GM12878 (cell line): ENCODE data around the gene OR52K1. TPM values are rescaled to one million over a fixed set of nuclear protein-coding genes. Genes with fewer than 3 reads are reported as not detected.

Experiments used
- ATAC-seq: fragments of 200-7000 bp; cut with Tn5 transposase; 3 replicates; pipeline ENCODE4 v1.9.1; 2020; ENCODE audit warnings: mild to moderate bottlenecking, moderate library complexity
- BruUV-seq: library from RNA; stranded (reverse); fragments of 400-500 nt; replicated peaks from 2 replicates; lab custom pipeline; 2021; lab: Mats Ljungman, UMichigan
- CTCF ChIA-PET: fragments of 300-600 bp; sonication (Branson Sonifier 250); formaldehyde crosslinking; extraction: SDS; loops from one replicate; lab custom pipeline; 2021; ENCODE audit warnings: inconsistent platforms; lab: Yijun Ruan, JAX
- POLR2A ChIA-PET: fragments of 350-600 bp; formaldehyde crosslinking; extraction: SDS; loops from one replicate; lab custom pipeline; 2021; ENCODE audit warnings: inconsistent platforms; lab: Charles Lee
- RAD21 ChIA-PET: fragments of 300-600 bp; sonication (Branson Sonifier 250); formaldehyde crosslinking; loops from one replicate; lab custom pipeline; 2023; ENCODE audit warnings: antibody characterized with exemption; ENCODE audit not compliant: unreplicated experiment; lab: Charles Lee
- SMC1A ChIA-PET: fragments of 300-600 bp; sonication (Branson Sonifier 250); formaldehyde crosslinking; loops from one replicate; lab custom pipeline; 2023; ENCODE audit not compliant: unreplicated experiment, uncharacterized antibody; lab: Charles Lee
- DNase-seq: peaks from one replicate; pipeline ENCODE4 v3.0.0-alpha.2; 2011; ENCODE audit warnings: low read depth, low spot score
- FAIRE-seq: peaks from 3 replicates; lab custom pipeline; 2011; peaks lifted over from hg19 to GRCh38; lab: Jason Lieb, UNC
- H2AFZ ChIP-seq: 2 replicates; pipeline ENCODE4 v1.6.0; 2011; ENCODE audit warnings: low read depth, low read length, control low read depth; ENCODE audit not compliant: control insufficient read depth
- H3K27ac ChIP-seq: 2 replicates; pipeline ENCODE4 v1.5.1; 2011; ENCODE audit warnings: control low read depth; ENCODE audit not compliant: control insufficient read depth, insufficient read depth
- H3K27me3 ChIP-seq, 2 experiments: replicated peaks in 1 of 2; 2 replicates each; pipeline versions ENCODE4 v1.6.0 to v1.6.1; 2011; ENCODE audit warnings: low read length in 1 of 2; ENCODE audit not compliant: control insufficient read depth in 2 of 2, insufficient read depth in 2 of 2
- H3K36me3 ChIP-seq, 2 experiments: 2 replicates each; pipeline ENCODE4 v1.5.1; 2011; ENCODE audit warnings: low read length in 1 of 2; ENCODE audit not compliant: control insufficient read depth in 2 of 2, insufficient read depth in 2 of 2
- H3K4me1 ChIP-seq: 2 replicates; pipeline ENCODE4 v1.6.1; 2011; ENCODE audit warnings: mild to moderate bottlenecking, low read length, moderate library complexity, mixed read lengths; ENCODE audit not compliant: control insufficient read depth, insufficient read depth
- H3K4me2 ChIP-seq: 2 replicates; pipeline ENCODE4 v1.6.0; 2011; ENCODE audit warnings: control low read depth; ENCODE audit not compliant: control insufficient read depth, insufficient read depth
- H3K4me3 ChIP-seq: fragments of 200-600 bp; sonication (generic); 2 replicates; pipeline ENCODE4 v1.5.1; 2016
- H3K79me2 ChIP-seq: 2 replicates; pipeline ENCODE4 v1.6.0; 2011; ENCODE audit warnings: low read length; ENCODE audit not compliant: control insufficient read depth, insufficient read depth
- H3K9ac ChIP-seq: 2 replicates; pipeline ENCODE4 v1.8.0; 2011; ENCODE audit warnings: low read length, control low read depth, mixed read lengths; ENCODE audit not compliant: control insufficient read depth, insufficient read depth
- H3K9me3 ChIP-seq: replicated peaks from 3 replicates; pipeline ENCODE4 v1.5.1; 2011; ENCODE audit warnings: mild to moderate bottlenecking, low read length; ENCODE audit not compliant: control insufficient read depth, insufficient read depth
- H4K20me1 ChIP-seq: 2 replicates; pipeline ENCODE4 v1.6.0; 2011; ENCODE audit not compliant: control insufficient read depth, insufficient read depth
- BMI1 ChIP-seq: fragments of 450-650 bp; IDR thresholded peaks from 2 replicates; pipeline ENCODE4 v1.6.1; 2016; ENCODE audit warnings: mild to moderate bottlenecking, moderate library complexity, borderline replicate concordance
- CBX3 ChIP-seq: fragments of 200-600 bp; sonication (generic); IDR thresholded peaks from 2 replicates; pipeline ENCODE4 v1.6.1; 2016; ENCODE audit warnings: low read depth, borderline replicate concordance
- CBX5 ChIP-seq: sonication (generic); IDR thresholded peaks from 2 replicates; pipeline ENCODE4 v1.6.1; 2016; ENCODE audit warnings: low read depth, moderate library complexity, mild to moderate bottlenecking, inconsistent platforms
- PAX8 ChIP-seq: fragments of 450-650 bp; IDR thresholded peaks from 2 replicates; pipeline ENCODE4 v1.6.1; 2017; ENCODE audit warnings: mild to moderate bottlenecking, moderate library complexity
- RBBP5 ChIP-seq: fragments of 200-600 bp; sonication (generic); conservative IDR thresholded peaks from 2 replicates; pipeline ENCODE4 v1.6.1; 2016
- SPI1 ChIP-seq: IDR thresholded peaks from 2 replicates; pipeline ENCODE4 v1.6.1; 2011; ENCODE audit warnings: low read depth, mild to moderate bottlenecking, low read length, moderate library complexity, borderline replicate concordance; ENCODE audit not compliant: insufficient read depth
- SREBF2 ChIP-seq: IDR thresholded peaks from 2 replicates; pipeline ENCODE4 v1.6.1; 2012; ENCODE audit warnings: mild to moderate bottlenecking, low read length
- ZNF217 ChIP-seq: fragments of 450-650 bp; IDR thresholded peaks from 2 replicates; pipeline ENCODE4 v1.6.1; 2017; ENCODE audit warnings: antibody characterized with exemption, mild to moderate bottlenecking
- ZNF622 ChIP-seq: fragments of 450-650 bp; IDR thresholded peaks from 2 replicates; pipeline ENCODE4 v1.6.1; 2017; ENCODE audit warnings: mild to moderate bottlenecking, inconsistent platforms
- in situ Hi-C: fragments of 300-500 bp; cut with MboI; formaldehyde crosslinking; loops from 9 replicates; pipeline ENCODE4 v1.14.3; 2018; ENCODE audit warnings: mixed read lengths
- intact Hi-C: fragments of 100-400 bp; cut with micrococcal nuclease; formaldehyde crosslinking; loops from one replicate; pipeline ENCODE4 v1.14.2; 2022; ENCODE audit not compliant: unreplicated experiment
- polyA plus RNA-seq, 11 experiments: library from polyadenylated mRNA; depleted of rRNA in 4 of 11; unstranded in 6 of 11; stranded (reverse) in 5 of 11; fragments of >200 nt; fragmentation: Nextera tagmentation in 4 of 11; fragmentation: Illumina TruSeq in 1 of 11; extraction: Ambion mirVana in 4 of 11; extraction: Trizol in 1 of 11; gene quantifications; 1 replicate in 1 of 11; 2 replicates in 10 of 11; pipeline versions ENCODE4 v1.2.1 to v1.2.3, GENCODE V29; 2011 to 2016; ENCODE audit warnings: inconsistent platforms in 2 of 11, missing spikeins in 2 of 11, low read depth in 1 of 11
- total RNA-seq, 4 experiments: library from RNA; depleted of rRNA in 3 of 4; stranded (reverse); fragments of >200 nt in 3 of 4; fragmentation: Illumina TruSeq in 1 of 4; extraction: Trizol in 1 of 4; gene quantifications; 2 replicates each; pipeline versions ENCODE4 v1.2.1 to v1.2.3, GENCODE V29; 2013 to 2021
- TF ChIP-seq, protein P1 (sequence below): fragments of 150-350 bp; IDR thresholded peaks from 2 replicates; pipeline ENCODE4 v1.6.1; 2016; ENCODE audit warnings: low read depth, low read length
- TF ChIP-seq, protein P2 (sequence below): fragments of 450-650 bp; IDR thresholded peaks from 2 replicates; pipeline ENCODE4 v1.6.1; 2016; ENCODE audit warnings: mild to moderate bottlenecking
- TF ChIP-seq, protein P3 (sequence below): fragments of 450-650 bp; IDR thresholded peaks from 2 replicates; pipeline ENCODE4 v1.6.1; 2017; ENCODE audit warnings: borderline replicate concordance

The OR52K1 gene
- total and polyA plus RNA-seq, 10 of the 15 experiments (the other 5 are each of a cell fraction or from before 2014, with no cell fraction given), result not detected

DNA sequence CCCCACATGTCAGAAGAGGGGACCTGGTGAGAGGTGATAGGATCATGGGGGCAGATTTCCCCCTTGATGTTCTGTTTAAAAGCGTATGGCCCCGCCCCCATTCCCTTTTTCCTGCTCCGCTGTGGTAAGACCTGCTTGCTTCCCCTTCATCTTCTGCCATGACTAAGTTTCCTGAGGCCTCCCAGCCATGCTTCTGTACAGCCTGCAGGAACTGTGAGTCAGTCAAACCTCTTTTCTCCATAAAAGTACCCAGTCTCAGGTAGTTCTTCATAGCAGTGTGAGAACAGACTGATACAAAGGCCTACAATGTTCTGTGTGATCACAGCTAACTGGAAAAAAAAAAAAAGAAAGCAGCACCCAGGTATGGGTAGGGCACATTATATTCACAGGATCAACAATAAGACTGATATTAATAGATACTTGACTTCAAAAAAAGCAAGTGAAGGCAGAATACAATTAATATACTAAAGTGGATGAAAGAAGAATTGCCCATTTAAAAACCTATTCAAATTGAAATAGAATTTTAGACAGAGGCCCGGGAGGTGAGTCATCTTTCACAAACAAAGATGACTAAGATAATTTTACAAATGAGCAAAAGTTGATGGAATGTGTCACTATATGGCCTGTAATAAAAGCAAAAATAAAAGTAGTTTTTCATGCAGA is 1.7 kb upstream of the OR52K1 start (continued):
- TF ChIP-seq PAX8, result no peak
- no peak for TF ChIP-seq ZNF622
- no peak for TF ChIP-seq CBX3
- TF ChIP-seq, all 136 proteins: peak for 0

DNA sequence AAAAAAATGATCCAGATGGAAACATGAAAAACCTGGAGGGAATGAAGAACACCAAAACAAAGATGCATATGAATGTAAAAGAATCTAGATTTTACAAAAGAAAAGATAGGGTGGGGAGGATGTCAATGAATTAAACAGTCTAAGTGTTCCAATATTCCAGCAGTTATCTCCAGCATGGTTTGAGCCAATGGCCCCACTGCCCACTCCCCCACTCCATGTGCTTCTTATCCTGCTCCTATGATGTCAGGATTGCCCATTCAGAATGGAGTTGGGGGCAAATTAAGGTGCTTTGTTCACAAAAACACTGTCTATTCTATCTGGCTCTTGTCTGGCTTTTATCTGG is 1.2 kb upstream of the OR52K1 start:
- Histone ChIP-seq H3K4me1 (no peaks in the 10 kb centered on the region), H4K20me1 (no peaks in the 10 kb centered on the region), H3K27me3 (no peaks in the 10 kb centered on the region; a peak in 1 of 4 replicates), H3K79me2 (no peaks in the 10 kb centered on the region), H3K4me3 (no peak overlapping the region), H3K9me3 (no peaks in the 10 kb centered on the region), H2AFZ (no peak overlapping the region), H3K36me3 (no peaks in the 10 kb centered on the region), H3K4me2 (no peak overlapping the region), H3K27ac (no peak overlapping the region), H3K9ac (no peak overlapping the region)
- BruUV-seq, result no TSS peak
- ChIA-PET POLR2A (no interaction called here), SMC1A (no interaction called here), CTCF (no interaction called here), RAD21 (no interaction called here)
- in situ Hi-C loops, result no loop called here
- DNase-seq (no peak), FAIRE-seq (no peak), ATAC-seq (no peak)
- intact Hi-C loops, result no loop called here
- TF ChIP-seq ZNF217, result no peak
- no peak for TF ChIP-seq BMI1
- no peak for TF ChIP-seq CBX5
- TF ChIP-seq, protein P1, sequence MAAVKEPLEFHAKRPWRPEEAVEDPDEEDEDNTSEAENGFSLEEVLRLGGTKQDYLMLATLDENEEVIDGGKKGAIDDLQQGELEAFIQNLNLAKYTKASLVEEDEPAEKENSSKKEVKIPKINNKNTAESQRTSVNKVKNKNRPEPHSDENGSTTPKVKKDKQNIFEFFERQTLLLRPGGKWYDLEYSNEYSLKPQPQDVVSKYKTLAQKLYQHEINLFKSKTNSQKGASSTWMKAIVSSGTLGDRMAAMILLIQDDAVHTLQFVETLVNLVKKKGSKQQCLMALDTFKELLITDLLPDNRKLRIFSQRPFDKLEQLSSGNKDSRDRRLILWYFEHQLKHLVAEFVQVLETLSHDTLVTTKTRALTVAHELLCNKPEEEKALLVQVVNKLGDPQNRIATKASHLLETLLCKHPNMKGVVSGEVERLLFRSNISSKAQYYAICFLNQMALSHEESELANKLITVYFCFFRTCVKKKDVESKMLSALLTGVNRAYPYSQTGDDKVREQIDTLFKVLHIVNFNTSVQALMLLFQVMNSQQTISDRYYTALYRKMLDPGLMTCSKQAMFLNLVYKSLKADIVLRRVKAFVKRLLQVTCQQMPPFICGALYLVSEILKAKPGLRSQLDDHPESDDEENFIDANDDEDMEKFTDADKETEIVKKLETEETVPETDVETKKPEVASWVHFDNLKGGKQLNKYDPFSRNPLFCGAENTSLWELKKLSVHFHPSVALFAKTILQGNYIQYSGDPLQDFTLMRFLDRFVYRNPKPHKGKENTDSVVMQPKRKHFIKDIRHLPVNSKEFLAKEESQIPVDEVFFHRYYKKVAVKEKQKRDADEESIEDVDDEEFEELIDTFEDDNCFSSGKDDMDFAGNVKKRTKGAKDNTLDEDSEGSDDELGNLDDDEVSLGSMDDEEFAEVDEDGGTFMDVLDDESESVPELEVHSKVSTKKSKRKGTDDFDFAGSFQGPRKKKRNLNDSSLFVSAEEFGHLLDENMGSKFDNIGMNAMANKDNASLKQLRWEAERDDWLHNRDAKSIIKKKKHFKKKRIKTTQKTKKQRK, result no peak
- TF ChIP-seq, protein P2, sequence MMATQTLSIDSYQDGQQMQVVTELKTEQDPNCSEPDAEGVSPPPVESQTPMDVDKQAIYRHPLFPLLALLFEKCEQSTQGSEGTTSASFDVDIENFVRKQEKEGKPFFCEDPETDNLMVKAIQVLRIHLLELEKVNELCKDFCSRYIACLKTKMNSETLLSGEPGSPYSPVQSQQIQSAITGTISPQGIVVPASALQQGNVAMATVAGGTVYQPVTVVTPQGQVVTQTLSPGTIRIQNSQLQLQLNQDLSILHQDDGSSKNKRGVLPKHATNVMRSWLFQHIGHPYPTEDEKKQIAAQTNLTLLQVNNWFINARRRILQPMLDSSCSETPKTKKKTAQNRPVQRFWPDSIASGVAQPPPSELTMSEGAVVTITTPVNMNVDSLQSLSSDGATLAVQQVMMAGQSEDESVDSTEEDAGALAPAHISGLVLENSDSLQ, result no peak
- no peak for TF ChIP-seq RBBP5
- TF ChIP-seq SREBF2, result no peak
- TF ChIP-seq, protein P3, sequence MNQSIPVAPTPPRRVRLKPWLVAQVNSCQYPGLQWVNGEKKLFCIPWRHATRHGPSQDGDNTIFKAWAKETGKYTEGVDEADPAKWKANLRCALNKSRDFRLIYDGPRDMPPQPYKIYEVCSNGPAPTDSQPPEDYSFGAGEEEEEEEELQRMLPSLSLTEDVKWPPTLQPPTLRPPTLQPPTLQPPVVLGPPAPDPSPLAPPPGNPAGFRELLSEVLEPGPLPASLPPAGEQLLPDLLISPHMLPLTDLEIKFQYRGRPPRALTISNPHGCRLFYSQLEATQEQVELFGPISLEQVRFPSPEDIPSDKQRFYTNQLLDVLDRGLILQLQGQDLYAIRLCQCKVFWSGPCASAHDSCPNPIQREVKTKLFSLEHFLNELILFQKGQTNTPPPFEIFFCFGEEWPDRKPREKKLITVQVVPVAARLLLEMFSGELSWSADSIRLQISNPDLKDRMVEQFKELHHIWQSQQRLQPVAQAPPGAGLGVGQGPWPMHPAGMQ, result no peak
- TF ChIP-seq SPI1, result no peak
